HG03060 (cell line): ENCODE results near the gene TNFRSF13B.
"Not testable (repeated sequence)": the region's sequence is repeated elsewhere in the genome, so short reads cannot be mapped to it uniquely, and the experiment has no call there.

Experiments
- ATAC-seq: cut with Tn5 transposase; IDR thresholded peaks from one replicate; pipeline ENCODE4 v1.9.1; 2021; ENCODE audit warnings: low read depth, moderate number of reproducible peaks; ENCODE audit not compliant: unreplicated experiment

TNFRSF13B gene

DNA sequence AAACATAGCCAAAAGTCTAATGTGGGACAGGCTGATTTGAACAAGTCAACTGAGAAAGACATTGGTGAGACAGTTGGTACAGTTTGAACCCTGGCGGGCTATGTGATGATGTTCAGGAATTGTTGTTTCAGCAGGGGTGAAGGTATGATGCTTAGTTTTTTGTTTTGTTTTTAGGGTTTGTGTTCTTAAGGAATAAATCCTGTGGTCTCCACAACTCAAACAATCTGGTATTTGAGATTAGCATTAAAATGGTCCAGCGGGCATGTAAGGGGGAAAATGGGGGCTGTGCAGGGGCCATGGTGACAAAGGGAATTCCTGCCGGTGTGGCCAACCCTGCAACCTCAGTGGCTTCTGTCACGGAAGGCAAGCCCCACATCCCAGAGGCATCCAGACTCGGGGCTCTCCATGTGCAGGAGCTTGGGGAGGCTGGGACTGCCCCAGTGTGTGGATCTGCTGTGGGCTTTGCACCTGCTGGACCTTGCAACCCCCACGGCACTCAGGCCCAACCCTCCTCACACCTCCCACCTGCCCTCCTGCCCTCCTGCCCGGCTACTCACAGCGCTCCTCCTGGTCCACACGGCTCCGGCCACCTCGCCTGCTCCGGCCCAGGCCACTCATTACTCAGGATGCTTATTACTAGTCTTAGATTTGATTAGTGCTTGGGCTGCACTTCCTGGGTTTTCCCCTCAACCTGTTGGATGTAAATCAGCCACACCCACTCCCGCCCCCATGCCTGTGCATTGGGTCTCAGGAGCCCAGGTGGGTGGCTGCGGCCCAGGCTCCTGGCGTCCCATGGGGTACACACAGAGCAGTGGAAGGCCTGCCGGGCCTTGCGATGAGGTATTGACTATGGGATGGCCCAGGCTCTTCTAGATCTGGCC is at the start of gene TNFRSF13B:
Gene TNFRSF13B, minus strand, starts transcription at position 661 of the 881 bp plus-strand sequence. Its CDS starts 43 bp downstream, at position 618.
- no peak for ATAC-seq

DNA sequence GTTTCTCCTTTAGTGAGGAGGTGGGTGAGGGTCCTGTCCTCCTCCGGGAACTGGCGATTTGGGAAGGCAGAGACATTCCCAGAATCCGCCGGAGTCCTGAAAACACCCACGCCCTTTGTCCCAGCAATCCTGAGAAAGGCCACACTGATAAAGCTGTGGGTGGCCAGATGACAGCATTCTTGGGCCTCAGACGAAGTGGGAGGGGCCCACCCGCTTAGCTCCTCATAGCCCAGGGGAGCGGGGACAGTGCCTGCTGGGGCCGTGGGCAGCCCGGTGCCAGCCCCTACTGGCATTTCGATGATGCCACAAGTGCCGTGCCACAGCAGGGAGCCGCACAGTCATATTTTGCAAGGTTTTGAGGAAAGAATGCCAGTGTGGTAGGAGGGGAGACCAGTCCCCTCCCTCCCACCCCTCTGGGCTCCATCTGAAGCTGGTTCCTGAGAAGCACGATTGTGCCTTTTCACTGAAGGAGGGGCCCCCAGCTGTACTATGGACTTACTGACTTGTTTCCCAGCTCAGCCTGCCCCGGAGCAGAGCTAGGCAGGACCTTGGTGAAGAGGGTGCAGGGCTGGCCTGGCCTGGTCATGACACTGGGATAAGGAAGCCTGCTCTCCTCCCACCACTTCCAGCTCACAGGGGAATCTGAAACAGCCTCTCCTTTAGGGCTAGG is 49.4 kb upstream of the TNFRSF13B start:
- no peak for ATAC-seq

DNA sequence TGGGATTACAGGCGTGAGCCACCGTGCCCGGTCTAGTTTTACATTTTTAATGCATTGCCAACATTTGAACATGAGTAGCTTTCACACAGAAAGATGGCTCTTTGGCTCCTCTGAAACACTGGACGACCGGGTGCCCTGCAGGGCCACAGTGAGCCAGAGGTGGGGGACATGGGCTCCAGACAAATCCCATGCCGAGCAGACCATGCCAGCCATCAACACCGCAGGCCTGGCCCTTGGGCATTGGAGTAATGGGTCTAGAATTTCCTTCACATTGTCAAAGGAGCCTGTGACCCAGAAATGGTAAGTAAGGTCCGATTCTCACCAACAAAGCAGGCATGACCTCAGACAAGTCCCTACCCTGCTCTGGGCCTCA is 48.9 kb upstream of the TNFRSF13B start:
- ATAC-seq, result no peak

DNA sequence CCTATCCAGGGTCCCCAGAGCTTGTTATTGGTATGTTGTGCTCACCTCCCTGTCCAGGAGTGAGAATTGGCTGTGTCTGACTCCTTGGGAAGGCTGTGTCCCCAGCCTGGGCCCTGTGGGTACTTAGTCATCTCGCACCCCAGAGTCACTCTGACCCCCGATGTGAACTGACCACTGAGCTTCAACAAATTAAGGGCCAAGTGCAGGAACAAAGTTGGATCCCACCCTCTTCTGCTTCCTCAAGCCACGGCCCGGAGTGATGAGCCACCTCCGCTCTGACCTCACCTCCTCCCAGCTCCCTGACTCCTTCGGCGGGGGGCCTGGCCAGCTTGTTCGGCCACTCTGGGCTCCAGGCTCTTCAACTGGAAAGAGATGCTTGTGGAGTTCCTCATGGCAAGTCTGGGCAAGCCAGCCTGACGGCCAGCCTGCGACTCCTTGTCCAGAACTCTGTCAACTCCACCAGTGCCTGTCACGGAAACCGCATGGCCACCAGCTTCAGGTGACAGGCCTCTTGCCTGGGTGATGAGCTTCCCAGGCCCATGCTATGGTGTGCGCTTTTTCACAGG is 48.1 kb upstream of the TNFRSF13B start:
- ATAC-seq, result no peak

DNA sequence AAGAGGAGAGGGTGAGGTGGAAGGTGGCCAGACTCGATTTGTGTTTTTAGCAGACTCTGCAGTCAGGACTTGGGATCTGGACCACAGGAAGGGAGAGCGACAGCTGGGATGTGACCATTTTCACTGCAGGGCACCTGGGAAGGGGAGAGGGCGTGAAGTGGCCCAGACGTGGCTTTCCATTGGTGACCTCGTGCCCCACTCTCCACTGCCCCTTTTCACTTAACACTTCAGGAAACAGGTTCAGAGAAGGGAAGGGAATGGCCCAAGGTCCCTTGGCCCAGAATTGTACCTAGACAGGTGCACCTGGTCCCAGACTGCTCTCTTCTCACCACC is 47.5 kb upstream of the TNFRSF13B start:
- ATAC-seq, result no peak

DNA sequence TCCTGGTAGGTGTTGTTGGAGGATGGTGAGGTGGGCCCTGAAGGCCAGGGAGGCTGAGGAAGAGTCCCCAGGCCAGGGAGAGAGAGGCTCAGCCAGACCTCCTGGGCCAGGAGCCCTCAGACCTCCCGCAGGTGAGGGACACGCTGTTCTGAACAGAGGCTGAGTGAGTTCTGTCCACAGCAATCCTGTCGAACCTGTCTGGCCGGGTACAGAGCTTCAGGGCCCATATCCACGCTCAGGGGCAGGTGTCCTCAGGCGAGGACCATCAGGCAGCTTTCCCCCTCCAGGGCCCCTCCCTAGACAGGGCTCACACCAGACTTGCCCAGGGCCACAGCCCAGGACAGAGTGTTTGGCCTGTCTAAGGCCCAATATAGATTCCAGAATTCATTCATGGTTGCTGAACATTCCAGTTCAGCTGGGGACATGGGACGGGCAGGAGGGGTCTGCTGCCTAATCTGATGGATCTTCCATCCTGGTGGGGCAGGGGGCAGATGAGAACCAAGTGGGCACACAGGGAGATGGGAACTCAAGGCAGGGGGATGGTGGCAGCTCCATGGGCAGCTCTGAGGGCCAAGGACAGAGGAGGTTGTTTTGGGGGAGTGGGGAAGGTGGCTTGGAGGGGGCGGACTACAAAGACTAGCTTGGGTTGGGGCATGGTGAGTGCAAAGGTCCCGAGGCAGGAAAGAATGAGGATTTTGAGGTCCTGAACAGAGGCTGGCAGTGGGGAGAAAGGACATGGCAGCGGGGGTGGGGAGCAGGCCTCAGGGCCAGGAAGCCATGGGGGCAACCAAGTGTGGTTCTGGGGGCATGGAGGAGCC is 46.9 kb upstream of the TNFRSF13B start:
- ATAC-seq, result no peak

DNA sequence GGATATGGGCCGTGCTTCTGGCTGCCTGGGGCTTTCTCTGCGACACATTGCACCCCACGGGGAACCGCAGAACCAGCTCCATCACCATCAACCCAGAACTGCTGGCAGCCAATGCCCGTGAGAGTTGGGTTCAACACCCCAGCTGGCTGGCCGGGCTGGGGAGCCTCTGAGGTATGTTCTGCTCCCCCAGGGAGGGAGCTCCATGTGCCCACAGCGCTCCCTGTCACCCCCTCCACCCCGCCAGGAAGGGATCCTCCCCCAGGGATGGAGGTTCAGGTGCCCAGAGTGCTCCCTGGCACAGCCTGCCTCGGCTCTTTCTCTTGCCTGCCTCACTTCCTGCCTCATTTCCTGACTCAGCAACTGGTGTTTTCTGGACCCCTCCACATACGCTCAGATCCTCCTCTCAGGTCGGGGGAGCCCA is 46.1 kb upstream of the TNFRSF13B start:
- no peak for ATAC-seq

DNA sequence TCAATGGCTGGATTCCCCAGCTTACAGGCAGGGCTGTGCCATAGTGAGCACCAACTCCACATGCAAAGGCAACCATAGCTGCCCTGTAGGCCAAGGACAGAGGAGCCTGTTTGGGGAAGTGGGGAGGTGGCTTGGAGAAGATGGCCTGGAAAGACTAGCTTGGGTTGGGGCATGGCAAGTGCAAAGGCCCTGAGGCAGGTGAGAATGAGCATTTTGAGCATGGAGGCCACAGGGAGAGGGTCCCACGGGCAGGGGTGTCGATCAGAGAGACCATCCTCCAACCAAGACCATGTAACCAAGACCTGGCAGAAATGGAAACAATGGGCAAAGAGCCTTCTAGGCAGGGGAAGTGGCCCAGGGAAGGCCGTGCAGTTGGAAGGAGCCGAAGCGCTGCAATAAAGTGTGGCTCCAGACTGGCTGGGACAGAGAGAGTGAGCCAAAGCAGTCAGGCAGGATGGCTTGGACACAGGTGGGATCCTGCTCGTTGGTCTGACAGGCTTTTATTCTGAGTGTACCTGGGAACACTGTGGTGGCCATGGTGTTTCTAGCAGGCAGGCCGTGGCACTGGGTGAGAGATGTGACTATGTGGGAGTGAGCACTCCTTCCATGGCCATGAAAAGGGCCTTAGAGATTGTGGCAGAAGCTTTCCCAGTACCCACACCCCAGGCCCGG is 45.6 kb upstream of the TNFRSF13B start:
- no peak for ATAC-seq

DNA sequence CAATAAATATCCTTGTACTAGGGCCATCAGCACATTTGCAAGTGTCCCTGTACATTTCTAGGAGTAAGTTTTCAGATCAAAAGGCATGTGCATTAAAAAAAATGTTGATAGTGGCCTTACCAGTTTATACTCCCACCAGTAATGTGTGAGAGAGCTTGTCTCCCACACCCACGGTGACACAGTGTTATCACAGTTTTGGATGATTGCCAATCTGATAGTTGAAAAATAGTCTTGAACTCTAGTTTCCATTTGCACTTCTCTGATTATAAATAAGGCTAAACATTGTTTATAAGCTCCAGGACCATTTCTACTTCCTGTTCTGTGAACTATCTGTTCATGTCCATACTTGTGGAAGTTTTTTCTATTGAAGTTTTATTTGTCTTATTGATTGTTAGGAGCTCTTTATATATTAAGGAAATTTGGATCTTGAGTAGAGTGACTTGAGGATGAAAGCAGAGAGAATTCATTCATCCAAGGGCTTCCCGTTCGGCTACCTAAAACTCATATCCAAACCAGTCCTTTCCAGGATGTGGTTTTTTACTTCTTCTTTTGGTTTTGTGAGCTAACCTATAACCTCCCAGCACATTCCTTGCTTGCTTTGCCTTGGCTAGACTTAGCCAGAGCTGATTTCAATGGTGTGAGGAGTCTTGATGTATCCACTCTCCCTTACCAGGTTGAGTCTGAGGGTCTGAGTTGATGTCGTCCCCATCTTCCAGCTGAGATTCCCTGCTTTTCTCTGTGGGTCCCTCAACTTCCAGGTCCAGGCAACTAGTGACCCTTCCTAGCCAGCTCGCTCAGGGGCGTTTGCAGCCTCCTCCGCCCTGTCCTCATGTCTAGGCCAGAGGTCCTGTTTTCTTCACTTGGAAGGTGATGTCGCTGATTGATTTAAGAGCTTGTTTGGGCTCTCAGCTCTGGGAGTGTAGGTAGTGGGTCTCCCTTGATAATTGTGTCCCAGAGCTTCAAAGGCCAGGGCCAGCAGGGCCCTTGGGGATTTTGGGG is 44.6 kb upstream of the TNFRSF13B start:
- ATAC-seq, result not testable (repeated sequence)

DNA sequence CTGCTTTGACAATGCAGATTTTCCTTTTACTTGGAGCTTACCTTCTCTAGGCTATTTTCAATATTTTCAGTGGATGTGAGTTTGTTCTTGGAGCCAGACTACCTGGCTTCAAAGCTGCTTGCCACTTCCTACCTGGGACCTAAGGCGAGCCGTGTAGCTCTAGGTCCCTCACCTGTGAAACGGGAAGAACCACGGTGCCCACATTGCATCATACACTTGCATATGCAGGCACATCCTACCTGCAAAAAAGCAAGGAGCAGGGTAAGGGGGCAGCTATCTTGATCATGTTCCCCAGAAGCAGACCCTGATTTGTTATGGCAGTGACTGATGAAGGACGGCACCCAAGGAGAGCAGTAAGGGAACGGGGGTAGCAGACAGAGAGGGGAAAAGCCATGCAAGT is 43.3 kb upstream of the TNFRSF13B start:
- ATAC-seq, result no peak

DNA sequence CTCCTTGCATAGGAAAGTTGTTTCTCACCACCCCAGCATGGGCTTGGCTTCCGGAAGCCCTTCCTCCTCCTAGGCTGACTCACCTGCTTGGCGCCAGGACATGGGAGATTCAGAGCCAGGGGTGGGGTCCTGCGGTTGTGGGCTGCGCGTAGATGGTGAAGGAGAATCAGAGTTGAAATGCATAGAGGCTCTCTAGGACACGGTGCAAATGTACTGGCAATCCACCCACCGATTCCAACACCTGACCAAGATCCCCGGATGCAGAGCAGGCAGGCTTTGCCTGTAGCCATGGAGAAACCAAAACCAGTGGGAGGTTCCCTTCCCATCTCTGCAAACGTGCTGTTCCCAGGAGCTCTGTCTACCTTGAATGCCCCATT is 42.8 kb upstream of the TNFRSF13B start:
- not testable (repeated sequence) for ATAC-seq

DNA sequence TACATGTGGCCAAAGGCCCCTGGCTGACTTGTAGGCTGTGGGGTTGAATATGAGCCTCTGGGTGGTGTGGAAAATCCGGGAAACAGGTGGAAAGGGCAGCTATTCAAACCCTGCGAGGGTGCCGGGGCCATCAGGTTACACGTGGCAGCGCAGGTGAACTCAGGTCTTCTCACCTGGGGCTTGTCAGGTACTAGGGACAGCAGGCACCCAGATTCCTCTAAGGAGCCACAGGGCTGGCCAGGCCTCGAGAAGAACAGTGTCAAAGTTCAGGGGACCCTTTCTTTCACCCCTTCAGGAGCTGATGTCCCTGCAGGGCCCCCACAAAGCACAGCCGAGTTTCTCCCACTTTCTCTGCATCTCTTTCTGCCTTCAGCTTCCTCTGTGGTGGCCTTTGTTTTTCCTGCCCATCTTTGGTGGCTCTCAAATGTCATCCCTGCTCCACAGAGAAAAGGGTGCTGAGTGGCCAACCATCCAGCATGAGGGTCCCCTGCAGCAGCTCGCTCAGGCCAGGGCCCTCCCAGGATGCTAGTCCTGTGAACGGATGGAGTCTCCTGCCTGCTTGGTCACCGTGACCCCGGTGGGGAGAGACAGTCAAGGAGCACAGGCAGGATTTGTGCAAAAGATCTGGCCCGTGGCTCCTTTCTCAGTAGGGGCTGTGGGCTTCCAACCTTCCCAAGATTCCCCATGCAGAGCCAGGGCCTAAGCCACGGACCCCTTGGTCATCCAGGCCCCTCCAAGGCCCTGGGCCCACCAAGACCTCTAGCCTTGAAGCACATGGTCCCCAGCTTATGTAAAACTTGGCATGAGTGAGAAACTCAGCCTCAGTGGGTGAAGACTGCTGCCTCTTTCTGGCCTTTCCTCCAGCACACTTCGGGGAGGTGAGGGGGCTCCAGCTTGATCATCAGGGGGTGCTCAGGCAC is 42.2 kb upstream of the TNFRSF13B start:
- ATAC-seq, result not testable (repeated sequence)

DNA sequence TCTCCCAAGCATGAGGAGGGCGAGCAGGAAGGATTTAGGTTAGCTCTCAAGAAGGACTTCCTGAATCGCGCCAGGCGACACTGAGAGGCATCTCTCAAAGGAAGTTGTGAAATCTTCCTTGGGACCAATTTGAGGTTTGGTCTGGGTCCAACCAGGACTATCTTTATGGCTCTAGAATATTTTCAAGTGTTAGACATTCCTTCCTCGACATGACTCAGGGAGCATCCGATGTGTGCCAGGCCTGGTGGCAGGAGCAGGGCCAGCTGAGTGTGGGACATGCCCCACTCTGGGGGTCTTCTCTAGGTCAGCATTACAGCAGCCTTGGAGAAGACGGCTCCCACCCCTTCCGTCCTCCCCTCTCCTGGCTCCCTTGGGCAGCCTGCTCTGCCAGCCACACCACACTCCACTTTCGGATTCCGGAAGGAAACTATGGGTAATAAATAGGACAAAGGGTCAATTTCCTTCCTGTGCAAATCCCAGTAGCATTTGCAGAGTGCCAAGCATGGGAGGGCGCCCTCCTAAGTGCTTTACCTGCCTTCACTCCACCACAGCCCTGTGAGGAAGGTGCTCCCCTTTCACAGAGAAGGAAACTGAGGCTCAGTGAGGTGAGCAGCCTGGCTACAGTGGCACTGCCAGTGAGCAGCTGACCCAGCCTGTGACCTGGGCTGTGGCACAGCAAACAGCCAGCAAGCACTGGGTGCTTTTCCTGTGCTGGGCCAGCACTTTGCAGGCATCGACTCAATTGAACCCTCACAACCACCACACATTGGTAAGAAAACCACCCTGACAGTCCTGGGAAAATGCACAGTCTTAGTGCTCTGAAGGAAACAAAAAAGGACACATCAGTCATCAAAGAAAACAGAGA is 39.4 kb upstream of the TNFRSF13B start:
- ATAC-seq, result not testable (repeated sequence)

DNA sequence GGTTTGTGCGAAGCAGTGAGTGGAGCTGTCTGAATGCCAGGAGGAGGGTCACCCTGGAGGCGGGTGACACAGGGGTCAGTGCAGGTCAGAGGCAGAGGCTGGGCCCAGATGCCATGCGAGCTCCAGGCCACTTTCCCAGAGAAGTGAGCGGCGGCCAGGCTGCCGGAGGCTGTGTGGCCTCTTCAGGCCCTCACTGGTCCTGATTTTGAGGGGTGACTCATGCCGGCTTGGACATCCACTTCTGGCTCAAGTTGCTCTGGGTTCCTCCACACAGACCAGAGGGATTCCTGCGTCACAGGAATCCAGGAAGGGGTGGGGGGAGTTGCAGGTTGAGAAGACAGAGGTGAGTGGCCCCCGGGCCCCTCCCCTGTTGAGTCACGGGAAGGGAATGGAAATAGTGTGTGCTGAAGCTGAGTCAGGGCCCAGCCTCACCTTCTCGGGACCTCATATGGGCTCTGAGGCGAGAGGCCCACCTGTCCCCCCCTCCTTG is 38.7 kb upstream of the TNFRSF13B start:
- not testable (repeated sequence) for ATAC-seq

DNA sequence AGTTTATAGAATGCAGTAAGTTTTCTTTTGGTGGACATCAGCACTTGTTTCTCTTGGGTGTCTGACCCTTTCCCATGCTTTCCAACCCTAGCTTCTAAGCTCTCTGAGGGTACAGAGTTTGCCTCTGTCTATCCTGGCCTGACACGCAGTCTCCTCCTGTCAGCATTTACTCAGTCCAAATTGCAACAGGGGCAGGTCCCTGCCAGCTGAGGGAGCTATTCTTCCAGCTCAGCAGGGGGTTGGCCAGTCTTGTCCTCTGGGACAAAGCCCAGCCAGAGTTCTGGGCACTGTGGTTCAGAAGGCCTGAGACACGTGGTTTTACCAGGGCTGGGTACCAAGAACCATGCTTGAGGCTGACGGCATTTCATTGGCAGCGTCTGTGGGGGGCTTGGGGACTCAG is 38.1 kb upstream of the TNFRSF13B start:
- not testable (repeated sequence) for ATAC-seq

DNA sequence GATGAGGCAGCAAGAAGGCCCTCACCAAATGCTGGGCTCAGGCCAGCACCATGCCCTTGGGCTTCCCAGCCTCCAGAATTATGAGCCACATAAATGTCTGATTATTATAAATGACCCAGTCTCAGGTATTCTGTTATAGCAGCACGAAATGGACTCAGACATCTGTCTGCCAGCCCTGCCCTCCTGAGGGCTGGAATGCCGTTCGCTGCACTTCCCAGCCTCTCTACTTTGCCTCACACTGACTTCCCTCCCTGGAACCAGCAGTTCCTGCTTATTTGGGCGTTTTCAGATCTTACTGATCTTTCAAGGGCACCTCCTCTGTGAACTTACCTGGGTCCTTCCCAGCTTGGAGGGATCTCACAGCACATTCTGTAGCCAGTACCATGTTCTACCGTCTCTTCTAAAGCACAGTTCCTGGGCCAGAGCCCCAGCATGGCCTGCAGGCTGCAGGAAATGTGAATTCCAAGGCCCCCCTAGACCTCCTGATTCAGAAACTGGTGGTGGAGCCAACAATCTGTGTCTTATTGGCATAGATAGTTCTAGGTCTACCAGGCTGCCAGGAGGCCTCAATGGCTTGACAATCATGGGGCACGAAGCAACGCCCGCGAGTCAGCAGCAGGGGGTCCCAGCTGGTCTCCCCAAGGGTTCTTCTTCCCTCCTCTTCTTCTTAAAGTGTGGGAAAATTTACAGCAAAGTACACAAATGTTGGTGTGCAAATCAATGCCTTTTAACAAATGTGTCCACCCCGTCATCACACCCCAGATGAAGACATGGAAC is 36.9 kb upstream of the TNFRSF13B start:
- ATAC-seq, result not testable (repeated sequence)
